ENCODE results near the gene SIK2.

- TF ChIP-seq CTCF (IDR thresholded peaks at IDR 0.05) (no peak), EZH2 (IDR thresholded peaks at IDR 0.05; ENCODE audit: borderline replicate concordance, insufficient read depth, low read depth, low read length, poor library complexity, severe bottlenecking) (no peak)
These were observed 35.6 kb downstream of the SIK2 start for GRCh38 chr11:111637885-111638284.
